CD4-positive, alpha-beta T cell treated with Interleukin-15 for 4 hours (primary cell): ENCODE measurements around the gene NFE2L1.
A peak's percentile ranks its signal among the peaks of the same experiment; 100 is the strongest.
"Not testable (repeated sequence)": the region's sequence is repeated elsewhere in the genome, so short reads cannot be mapped to it uniquely, and the experiment has no call there.

Source experiments
- DNase-seq: peaks from one replicate; pipeline ENCODE4 v3.0.0-alpha.2; 2020; ENCODE audit warnings: low spot score

Gene NFE2L1

DNA sequence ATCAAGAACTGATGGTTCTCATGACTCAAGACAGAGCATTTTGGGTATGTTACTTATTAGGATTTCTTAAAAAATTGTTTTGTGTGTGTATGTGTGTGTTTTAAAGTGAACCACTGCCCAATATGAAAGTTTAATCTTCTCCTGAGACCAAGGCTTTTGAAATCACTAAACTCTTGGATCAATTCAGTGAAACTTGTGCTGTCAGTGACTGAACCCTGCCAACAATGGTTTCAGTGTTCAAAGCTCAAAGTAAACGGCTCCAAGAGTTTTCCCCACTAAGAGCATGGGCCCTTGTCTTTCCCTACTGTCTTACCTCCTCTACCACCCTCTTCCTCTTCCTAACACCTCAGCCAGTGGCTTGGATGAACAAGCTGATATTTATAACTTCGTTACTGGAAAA lies 22.0 kb downstream of the NFE2L1 start:
- no peak for DNase-seq

DNA sequence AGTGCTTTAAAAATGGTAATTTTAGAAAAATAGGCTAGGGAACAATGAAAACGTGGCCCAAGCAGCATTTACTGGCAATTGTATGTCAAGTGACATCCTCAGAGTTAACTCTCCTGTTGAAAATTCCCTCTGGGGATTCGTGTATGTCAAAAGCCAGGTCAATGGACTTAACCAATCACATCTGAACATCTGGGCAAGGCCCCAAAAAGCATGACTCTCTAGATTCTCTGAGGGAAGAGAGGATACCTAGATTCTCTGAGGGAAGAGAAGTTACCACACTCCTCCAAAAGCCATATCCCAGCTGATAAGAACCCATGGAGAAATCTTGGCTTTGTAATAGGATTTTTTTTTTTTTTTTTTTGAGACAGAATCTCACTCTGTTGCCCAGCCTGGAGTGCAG lies 23.5 kb downstream of the NFE2L1 start:
- no peak for DNase-seq

DNA sequence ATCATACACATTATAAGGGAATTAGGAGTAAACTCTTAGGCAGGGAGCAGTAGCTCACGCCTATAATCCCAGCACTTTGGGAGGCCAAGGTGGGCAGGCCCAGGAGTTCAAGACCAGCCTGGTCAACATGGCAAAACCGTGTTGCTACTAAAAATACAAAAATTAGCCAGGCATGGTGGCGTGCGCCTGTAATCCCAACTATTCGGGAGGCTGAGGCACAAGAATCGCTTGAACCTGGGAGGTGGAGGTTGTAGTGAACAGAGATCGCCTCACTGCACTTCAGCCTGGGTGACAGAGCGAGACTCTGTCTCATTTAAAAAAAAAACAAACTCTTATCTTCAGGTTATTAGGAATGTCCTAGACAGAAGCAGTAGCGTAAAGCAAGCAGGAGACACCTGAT lies 24.7 kb downstream of the NFE2L1 start:
- DNase-seq: not testable (repeated sequence)

DNA sequence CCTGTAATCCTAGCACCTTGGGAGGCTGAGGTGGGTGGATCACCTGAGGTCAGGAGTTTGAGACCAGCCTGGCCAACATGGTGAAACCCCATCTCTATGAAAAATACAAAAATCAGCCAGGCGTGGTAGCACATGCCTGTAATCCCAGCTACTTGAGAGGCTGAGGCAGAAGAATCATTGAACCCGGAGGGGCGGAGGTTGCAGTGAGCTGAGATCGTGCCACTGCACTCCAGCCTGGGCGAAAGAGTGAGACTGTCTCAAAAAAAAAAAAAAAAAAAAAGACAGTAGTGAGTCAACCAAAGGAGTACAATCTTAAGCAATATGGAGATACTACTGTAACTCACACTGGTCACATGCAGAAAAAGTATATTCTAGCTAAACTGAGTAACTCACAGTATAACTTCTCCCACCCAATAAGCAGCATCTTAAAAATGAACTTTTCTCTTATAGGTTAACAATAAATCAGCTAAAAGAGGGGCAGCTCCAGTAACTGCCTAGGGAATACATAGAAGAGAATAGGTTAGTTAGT lies 25.5 kb downstream of the NFE2L1 start:
- DNase-seq: not testable (repeated sequence)

DNA sequence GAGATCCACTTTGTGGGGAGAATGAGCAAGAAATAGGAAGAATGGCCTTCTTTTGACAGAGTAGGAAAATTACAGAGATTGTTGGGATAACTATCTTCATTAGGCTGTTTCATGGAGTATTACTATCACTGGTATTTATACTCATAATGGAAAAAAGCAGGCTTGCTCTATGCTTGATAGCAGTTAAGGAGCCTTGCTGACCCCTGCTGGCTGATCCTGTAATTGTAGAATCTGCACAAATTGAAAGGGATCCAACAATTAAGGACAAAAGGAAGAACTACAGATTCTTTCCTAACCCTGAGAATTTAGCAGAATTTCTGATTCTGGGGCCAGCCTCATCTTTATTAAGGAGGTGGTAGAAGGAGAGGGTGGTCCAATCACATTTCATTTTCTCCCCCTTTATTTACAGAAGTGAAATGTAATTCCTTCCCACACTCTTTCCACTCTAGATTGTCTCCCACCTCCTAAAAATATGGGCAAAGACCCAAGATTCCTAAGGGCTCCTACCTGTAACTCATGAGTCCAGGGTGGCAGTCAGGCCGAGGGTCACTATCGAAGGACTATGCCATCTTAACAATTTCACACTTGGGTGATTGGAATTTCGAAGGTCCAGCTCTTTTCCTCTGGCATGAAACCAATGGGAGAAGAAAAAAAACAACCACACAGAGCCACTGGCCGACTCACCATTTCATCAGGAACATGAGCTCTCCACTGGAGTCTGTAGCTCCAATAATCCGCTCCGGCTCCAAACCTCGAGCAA lies 26.3 kb downstream of the NFE2L1 start:
- peak; percentile 80 for DNase-seq

DNA sequence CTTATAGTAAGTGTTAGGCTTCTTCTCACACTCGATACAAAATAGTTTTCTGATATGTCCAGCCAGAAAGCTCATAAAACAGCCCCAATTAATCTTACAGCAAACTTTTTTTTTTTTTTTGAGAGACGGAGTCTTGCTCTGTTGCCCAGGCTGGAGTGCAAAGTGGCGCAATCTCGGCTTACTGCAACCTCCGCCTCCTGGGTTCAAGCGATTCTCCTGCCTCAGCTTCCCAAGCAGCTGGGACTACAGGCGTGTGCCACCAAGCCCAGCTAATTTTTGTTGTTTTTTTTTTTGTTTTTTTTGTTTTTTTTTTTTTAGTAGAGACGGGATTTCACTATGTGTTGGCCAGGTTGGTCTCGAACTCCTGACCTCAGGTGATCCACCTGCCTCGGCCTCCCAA lies 29.0 kb downstream of the NFE2L1 start:
- not testable (repeated sequence) for DNase-seq

DNA sequence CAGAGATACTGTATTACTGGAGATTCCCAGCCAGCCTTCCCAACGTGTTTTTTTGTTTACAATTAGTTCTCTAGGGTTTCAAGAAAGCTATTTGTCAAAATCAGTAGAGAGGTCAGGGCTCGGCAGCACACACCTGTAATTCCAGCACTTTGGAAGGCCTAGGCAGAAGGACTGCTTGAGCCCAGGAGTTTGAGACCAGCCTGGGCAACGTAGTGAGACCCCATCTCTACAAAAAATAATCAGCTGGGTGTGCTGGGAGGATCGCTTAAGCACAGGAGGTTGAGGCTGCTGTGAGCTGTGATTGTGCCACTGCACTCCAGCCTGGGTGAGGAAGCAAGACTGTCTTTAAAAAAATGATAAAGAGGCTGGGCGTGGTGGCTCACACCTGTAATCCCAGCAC lies 33.7 kb downstream of the NFE2L1 start:
- DNase-seq: no peak

DNA sequence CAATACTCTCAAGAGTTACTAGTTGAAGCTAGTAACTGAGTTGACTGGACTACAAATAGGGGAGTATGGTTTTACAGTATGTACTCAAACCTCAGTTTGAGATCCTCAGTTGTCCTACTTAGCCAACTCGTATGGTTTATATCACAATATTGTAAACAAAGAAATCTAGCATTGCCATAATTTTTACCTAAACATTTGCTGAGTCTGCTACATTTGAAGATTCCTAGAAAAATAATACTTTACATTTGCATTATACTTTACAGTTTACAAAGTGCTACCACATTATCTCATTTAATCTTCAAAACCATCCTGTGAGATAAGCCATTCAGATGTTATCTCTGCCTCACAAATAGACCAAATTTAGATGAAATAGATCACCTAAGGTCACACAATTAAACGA lies 36.8 kb downstream of the NFE2L1 start:
- no peak for DNase-seq

DNA sequence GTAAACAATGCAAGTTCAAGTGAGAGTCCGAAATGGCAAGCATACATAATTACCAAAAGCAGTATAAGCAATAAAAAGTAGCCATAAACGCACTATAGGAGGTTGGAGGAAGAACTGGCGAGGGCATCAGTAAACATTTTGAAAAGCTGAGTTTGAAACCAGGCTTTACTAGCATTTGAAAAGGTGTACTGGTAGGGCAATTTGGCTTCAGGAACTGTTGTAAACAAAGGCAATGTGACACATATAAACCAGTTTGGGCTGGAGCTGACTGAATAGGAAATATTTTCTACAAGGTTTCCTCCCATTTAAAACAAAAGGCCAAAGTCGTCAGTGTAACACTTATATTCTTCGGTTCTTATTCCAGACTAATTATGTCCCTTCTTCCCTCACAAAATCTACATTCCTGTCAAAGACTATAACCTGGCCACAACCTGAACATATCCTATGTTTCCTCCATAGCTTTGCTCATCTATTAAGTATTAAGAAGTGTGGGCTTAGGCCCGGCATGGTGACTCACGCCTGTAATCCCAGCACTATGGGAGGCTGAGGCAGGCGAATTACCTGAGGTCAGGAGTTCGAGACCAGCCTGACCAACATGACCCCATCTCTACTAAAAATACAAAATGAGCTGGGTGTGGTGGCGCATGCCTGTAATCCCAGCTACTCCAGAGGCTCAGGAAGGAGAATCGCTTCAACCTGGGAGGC lies 45.3 kb downstream of the NFE2L1 start:
- no peak for DNase-seq

DNA sequence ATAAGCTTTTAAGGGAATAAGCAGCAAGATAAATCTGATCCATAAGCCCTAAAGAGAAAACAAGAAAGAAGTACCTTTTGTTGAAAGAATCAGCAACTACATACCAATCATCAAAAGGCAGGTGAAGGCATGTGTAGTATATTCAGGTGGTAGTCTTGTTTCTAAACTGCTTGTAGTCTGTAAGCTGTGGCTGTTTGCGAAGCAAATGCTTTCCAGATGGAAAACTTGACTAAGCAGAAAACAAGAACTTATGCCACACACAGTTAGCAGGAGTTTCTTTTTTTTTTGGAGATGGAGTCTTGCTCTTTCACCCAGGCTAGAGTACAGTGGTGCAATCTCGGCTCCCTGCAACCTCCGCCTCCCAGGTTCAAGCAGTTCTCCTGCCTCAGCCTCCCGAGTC lies 47.5 kb downstream of the NFE2L1 start:
- no peak for DNase-seq

DNA sequence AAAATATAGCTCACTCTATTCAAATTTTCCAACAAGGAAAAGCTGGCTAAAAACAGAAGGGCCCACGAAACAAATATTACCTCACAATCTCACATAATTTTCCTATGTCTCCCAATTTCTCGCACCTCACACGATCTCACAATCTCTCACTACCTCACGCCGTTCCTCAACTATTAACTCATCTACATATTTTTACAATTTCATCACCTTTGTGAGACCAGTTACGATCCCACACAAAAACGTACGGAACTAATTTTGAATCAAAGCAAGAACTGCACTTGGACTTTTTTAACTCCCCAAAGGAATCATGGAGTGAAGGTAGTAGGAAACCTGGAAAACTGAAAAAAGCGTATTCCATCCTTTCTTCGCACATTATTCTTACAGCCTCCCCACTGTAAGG lies 52.0 kb downstream of the NFE2L1 start:
- no peak for DNase-seq

GRCh38 chr17:48100591-48101011 lies 52.4 kb downstream of the NFE2L1 start:
- DNase-seq: no peak

- DNase-seq: peak; percentile 94
Measured at GRCh38 chr17:48101012-48101720, 53.0 kb downstream of the NFE2L1 start, which contains the start of gene CBX1. CBX1 (minus strand) TSS chr17:48101478; CDS start chr17:48077004, 24,474 bp downstream.

DNA sequence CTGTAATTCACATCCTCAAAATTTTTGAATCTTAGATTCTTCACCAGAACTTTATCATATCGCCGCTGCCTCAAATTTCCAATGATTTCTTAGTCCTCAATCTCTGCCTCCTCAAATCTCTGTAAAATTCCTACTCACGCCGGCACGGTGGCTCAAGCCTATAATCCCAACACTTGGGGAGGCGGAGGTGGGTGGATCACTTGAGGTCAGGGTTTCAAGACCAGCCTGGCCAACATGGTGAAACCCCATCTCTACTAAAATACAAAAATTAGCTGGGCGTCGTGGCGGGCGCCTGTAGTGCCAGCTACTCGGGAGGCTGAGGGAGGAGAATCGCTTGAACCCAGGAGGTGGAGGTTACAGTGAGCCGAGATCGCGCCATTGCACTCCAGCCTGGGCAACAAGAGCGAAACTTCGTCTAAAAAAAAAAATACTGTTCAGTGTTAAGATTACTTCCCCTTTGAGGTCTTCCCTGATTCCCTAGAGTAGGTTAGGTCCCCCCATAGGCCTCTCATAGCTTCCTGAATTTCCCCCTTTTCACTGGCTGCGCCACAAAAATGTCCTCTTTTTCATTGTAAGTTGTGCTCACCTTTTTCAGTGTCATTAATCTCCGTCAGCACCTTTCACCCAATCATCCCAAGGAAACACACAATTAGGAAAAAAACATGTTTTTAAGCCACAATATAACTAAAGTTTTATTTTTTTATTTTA lies 54.0 kb downstream of the NFE2L1 start:
- no peak for DNase-seq

- peak; percentile 10 for DNase-seq
Measured at GRCh38 chr17:48102798-48103715, 54.9 kb downstream of the NFE2L1 start.

GRCh38 chr17:48104440-48104839 lies 56.3 kb downstream of the NFE2L1 start:
- DNase-seq: no peak

GRCh38 chr17:48106802-48107136 lies 58.6 kb downstream of the NFE2L1 start:
- DNase-seq: no peak

DNA sequence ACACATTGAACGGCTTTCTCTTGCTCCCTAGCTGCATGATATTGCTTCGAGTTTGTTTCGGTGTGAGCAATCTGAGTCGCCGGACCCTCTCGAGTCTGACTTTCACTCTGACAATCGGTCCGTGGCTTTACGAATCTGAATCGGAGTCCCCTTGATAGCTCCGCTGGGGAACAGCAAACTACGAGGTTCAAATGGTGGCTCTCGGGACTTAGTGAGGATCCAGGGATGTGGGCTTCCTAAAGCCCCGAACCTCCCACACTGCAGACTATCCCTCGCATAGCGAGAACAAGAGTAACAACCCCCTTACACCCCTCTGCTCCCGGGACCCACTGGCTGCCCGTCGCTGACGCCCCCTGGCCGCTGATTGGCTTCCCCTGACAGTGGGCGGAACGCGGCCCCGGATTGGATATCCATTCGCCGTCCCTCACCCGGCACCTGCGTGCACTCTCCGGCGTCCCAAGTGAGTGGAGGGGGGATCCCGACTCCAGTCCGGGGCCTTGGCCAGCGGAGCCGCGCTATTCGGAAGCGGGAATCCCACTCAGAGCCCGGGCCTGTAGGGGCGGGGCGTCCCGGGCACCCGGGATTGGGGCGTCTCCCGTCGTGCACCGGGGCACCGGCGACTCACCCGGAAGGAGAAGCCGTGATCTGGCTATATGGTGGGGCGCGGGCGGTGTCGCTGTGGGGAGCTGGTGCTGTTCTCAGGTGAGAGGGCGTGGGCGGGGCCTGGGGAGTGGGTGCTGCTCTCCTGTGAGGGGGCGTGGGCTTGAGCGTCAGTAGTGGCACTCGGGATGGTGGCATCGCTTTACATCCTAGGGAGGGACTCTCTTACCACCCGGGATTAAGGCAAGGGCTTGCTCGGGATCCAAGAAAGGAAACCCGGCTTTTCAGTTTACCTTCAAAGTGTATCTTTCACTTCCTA lies 59.2 kb downstream of the NFE2L1 start, which contains the start of gene SNX11:
TSS of gene SNX11 (plus strand) at position 630 of the 919 bp plus-strand sequence. CDS start 4,278 bp downstream, outside the sequence.
- peak; percentile 91 for DNase-seq

- DNase-seq: no peak
Measured at GRCh38 chr17:48110761-48111160, 62.6 kb downstream of the NFE2L1 start.
